HUES64 (cell line): Measurements from ENCODE around the gene STARD5. TPM values are rescaled to one million over a fixed set of nuclear protein-coding genes. Genes with fewer than 3 reads are reported as not detected.

Source experiments
- H3K27ac ChIP-seq: 2 replicates; pipeline ENCODE4 v1.7.0; 2013; ENCODE audit warnings: low read depth, low read length, inconsistent platforms
- H3K27me3 ChIP-seq: 2 replicates; pipeline ENCODE4 v1.6.1; 2013; ENCODE audit warnings: mild to moderate bottlenecking, low read length; ENCODE audit not compliant: insufficient read depth
- H3K36me3 ChIP-seq: 2 replicates; pipeline ENCODE4 v1.6.1; 2013; ENCODE audit warnings: mild to moderate bottlenecking, low read length; ENCODE audit not compliant: insufficient read depth
- H3K4me1 ChIP-seq: 2 replicates; pipeline ENCODE4 v1.6.1; 2013; ENCODE audit warnings: mild to moderate bottlenecking, low read length, moderate library complexity; ENCODE audit not compliant: insufficient read depth
- H3K4me3 ChIP-seq: 2 replicates; pipeline ENCODE4 v1.5.1; 2013; ENCODE audit warnings: mild to moderate bottlenecking, low read length, moderate library complexity
- H3K9ac ChIP-seq: 2 replicates; pipeline ENCODE4 v1.6.1; 2013; ENCODE audit warnings: mild to moderate bottlenecking, low read depth, low read length
- H3K9me3 ChIP-seq: 2 replicates; pipeline ENCODE4 v1.6.1; 2013; ENCODE audit warnings: low read depth, low read length; ENCODE audit not compliant: insufficient read depth
- WGBS: fragments of 150-250, 120-280 bp; methylation state at CpG from one replicate; pipeline ENCODE4 v1.1.7; 2013; ENCODE audit warnings: missing lambda C conversion rate; 5-methylcytosine and 5-hydroxymethylcytosine counted together
- polyA plus RNA-seq, 2 experiments: library from polyadenylated mRNA; stranded (reverse); fragments of 50-300 nt; gene quantifications; one replicate each; pipeline ENCODE4 v1.2.3, GENCODE V29; 2013

The STARD5 gene
- polyA plus RNA-seq (2013, experiment 1 of 2): 1.6 TPM
- polyA plus RNA-seq (2013, experiment 2 of 2): 1.6 TPM

- no peaks in the 10 kb centered on the region for H3K9me3 ChIP-seq
- H3K4me3 ChIP-seq: peak within 1 kb of the TSS; percentile 85
- H3K4me1 ChIP-seq: no peaks in the 10 kb centered on the region
- H3K36me3 ChIP-seq: peaks cover 15% of the 10 kb centered on the region
- H3K27ac ChIP-seq: no peak within 1 kb of the TSS
- 1% methylated on average over 67 of the region's 67 CpGs for WGBS
- peak within 1 kb of the TSS; percentile 67 for H3K9ac ChIP-seq
- peaks cover 6% of the 10 kb centered on the region; the same call in 1 of the 2 replicates for H3K27me3 ChIP-seq
Measured at GRCh38 chr15:81323944-81324881, at the start of gene STARD5. Gene STARD5, minus strand, starts transcription at chr15:81324141. Its CDS starts 42 bp downstream, at chr15:81324099.

GRCh38 chr15:81373176-81373575 is 49.2 kb upstream of the STARD5 start:
- Histone ChIP-seq H3K27me3 (no peaks in the 10 kb centered on the region), H3K36me3 (no peaks in the 10 kb centered on the region), H3K9ac (no peak overlapping the region), H3K9me3 (no peaks in the 10 kb centered on the region), H3K27ac (no peak overlapping the region), H3K4me3 (no peak overlapping the region), H3K4me1 (no peaks in the 10 kb centered on the region)
- WGBS: 78% methylated on average over 3 of the region's 5 CpGs

GRCh38 chr15:81372575-81372974 is 48.6 kb upstream of the STARD5 start:
- WGBS: 91% methylated on average over 3 of the region's 3 CpGs
- H3K27ac ChIP-seq: no peak overlapping the region
- no peaks in the 10 kb centered on the region for H3K4me1 ChIP-seq
- H3K27me3 ChIP-seq: no peaks in the 10 kb centered on the region
- H3K36me3 ChIP-seq: no peaks in the 10 kb centered on the region
- no peaks in the 10 kb centered on the region for H3K9me3 ChIP-seq
- no peak overlapping the region for H3K4me3 ChIP-seq
- no peak overlapping the region for H3K9ac ChIP-seq

- WGBS: 87% methylated on average over 5 of the region's 5 CpGs
- H3K4me3 ChIP-seq: no peak overlapping the region
- H3K9me3 ChIP-seq: no peaks in the 10 kb centered on the region
- no peaks in the 10 kb centered on the region for H3K36me3 ChIP-seq
- no peak overlapping the region for H3K27ac ChIP-seq
- no peak overlapping the region for H3K9ac ChIP-seq
- no peaks in the 10 kb centered on the region for H3K27me3 ChIP-seq
- H3K4me1 ChIP-seq: no peaks in the 10 kb centered on the region
Measured at GRCh38 chr15:81363718-81364500, 40.0 kb upstream of the STARD5 start.

GRCh38 chr15:81363276-81363675 is 39.3 kb upstream of the STARD5 start:
- no peaks in the 10 kb centered on the region for H3K27me3 ChIP-seq
- H3K4me3 ChIP-seq: no peak overlapping the region
- no peaks in the 10 kb centered on the region for H3K4me1 ChIP-seq
- H3K9ac ChIP-seq: no peak overlapping the region
- H3K36me3 ChIP-seq: no peaks in the 10 kb centered on the region
- no peak overlapping the region for H3K27ac ChIP-seq
- WGBS: 83% methylated on average over 3 of the region's 3 CpGs
- H3K9me3 ChIP-seq: no peaks in the 10 kb centered on the region

- Histone ChIP-seq H3K9ac (no peak overlapping the region), H3K27me3 (no peaks in the 10 kb centered on the region), H3K4me1 (no peaks in the 10 kb centered on the region), H3K36me3 (no peaks in the 10 kb centered on the region), H3K9me3 (no peaks in the 10 kb centered on the region), H3K4me3 (no peak overlapping the region), H3K27ac (no peak overlapping the region)
- WGBS: 86% methylated on average over 11 of the region's 11 CpGs
Measured at GRCh38 chr15:81362790-81363189, 38.8 kb upstream of the STARD5 start.

- Histone ChIP-seq H3K27me3 (no peaks in the 10 kb centered on the region), H3K9me3 (no peaks in the 10 kb centered on the region), H3K27ac (no peak overlapping the region), H3K4me1 (no peaks in the 10 kb centered on the region), H3K36me3 (no peaks in the 10 kb centered on the region), H3K4me3 (no peak overlapping the region), H3K9ac (no peak overlapping the region)
- 91% methylated on average over 7 of the region's 7 CpGs for WGBS
Measured at GRCh38 chr15:81361891-81362290, 38.0 kb upstream of the STARD5 start.

- 84% methylated on average over 5 of the region's 5 CpGs for WGBS
- no peaks in the 10 kb centered on the region for H3K9me3 ChIP-seq
- no peaks in the 10 kb centered on the region for H3K36me3 ChIP-seq
Measured at GRCh38 chr15:81360491-81360890, 36.5 kb upstream of the STARD5 start.

GRCh38 chr15:81358248-81358647 is 34.3 kb upstream of the STARD5 start:
- H3K27ac ChIP-seq: no peak overlapping the region
- peaks cover 5% of the 10 kb centered on the region; the same call in 1 of the 2 replicates for H3K4me1 ChIP-seq
- H3K4me3 ChIP-seq: no peak overlapping the region
- no peak overlapping the region for H3K9ac ChIP-seq
- WGBS: 94% methylated on average over 6 of the region's 6 CpGs
- H3K27me3 ChIP-seq: no peaks in the 10 kb centered on the region
- H3K36me3 ChIP-seq: no peaks in the 10 kb centered on the region
- H3K9me3 ChIP-seq: no peaks in the 10 kb centered on the region

More at GRCh38 chr15:81360491-81360890, 36.5 kb upstream of the STARD5 start:
- no peak overlapping the region for H3K9ac ChIP-seq
- H3K27ac ChIP-seq: no peak overlapping the region
- no peaks in the 10 kb centered on the region for H3K27me3 ChIP-seq
- peaks cover 5% of the 10 kb centered on the region; the same call in 1 of the 2 replicates for H3K4me1 ChIP-seq
- no peak overlapping the region for H3K4me3 ChIP-seq

GRCh38 chr15:81357180-81357686 is 33.3 kb upstream of the STARD5 start:
- no peaks in the 10 kb centered on the region for H3K27me3 ChIP-seq
- no peak overlapping the region for H3K4me3 ChIP-seq
- H3K36me3 ChIP-seq: no peaks in the 10 kb centered on the region
- 82% methylated on average over 6 of the region's 6 CpGs for WGBS
- no peak overlapping the region for H3K27ac ChIP-seq
- H3K4me1 ChIP-seq: peaks cover 5% of the 10 kb centered on the region; the same call in 1 of the 2 replicates
- H3K9me3 ChIP-seq: no peaks in the 10 kb centered on the region
- H3K9ac ChIP-seq: no peak overlapping the region

- Histone ChIP-seq H3K27me3 (no peaks in the 10 kb centered on the region), H3K4me3 (no peak overlapping the region), H3K9ac (no peak overlapping the region), H3K9me3 (no peaks in the 10 kb centered on the region), H3K36me3 (no peaks in the 10 kb centered on the region), H3K27ac (no peak overlapping the region), H3K4me1 (peaks cover 5% of the 10 kb centered on the region; the same call in 1 of the 2 replicates)
- 84% methylated on average over 5 of the region's 5 CpGs for WGBS
Measured at GRCh38 chr15:81356252-81356651, 32.3 kb upstream of the STARD5 start.
